ENCODE results near the gene HABP2. TPM values are rescaled to one million over a fixed set of nuclear protein-coding genes. Genes with fewer than 3 reads are reported as not detected.

Gene HABP2
- total and polyA plus RNA-seq, 2 experiments from 2014 or later: not detected

DNA sequence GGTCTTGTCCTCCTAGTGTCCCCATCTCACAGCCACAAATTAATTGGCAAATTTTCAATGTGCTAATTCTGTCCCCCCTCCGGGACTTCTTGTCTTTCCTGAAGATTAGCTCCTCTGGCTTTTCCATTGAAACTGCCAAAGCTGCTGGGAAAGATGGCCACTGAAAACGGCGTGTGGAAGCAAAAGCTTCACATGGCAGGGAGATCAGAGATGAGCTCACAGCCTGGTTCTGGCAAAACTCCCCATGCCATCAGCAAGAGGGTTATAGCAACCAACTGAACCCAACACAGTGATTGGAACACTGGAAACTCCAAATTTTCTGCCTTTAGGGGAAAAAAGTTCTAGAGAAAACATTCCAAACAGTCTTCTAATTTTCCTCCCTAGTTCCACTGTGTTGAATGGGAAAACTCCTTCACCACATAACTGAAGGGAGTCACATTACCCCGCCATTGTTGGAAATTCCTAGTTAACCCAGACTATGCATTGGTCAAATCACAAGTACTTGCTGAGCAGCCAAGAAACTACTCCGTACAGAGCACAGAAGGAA, 74.0 kb downstream of the HABP2 start (continued):
- TF ChIP-seq ETS1 (IDR thresholded peaks at IDR 0.05) (no peak), CREB1 (CRISPR knock-in tag; IDR thresholded peaks at IDR 0.05; ENCODE audit: low read depth) (no peak), ZNF331 (CRISPR knock-in tag; IDR thresholded peaks at IDR 0.05; ENCODE audit: low read depth) (no peak), POLR2AphosphoS5 (IDR thresholded peaks at IDR 0.05; ENCODE audit: low read depth) (no peak), NANOG (IDR thresholded peaks at IDR 0.05; ENCODE audit: borderline replicate concordance) (no peak)

- Histone ChIP-seq H3K4me1 (ENCODE audit: insufficient read depth) (no peaks in the 10 kb centered on the region), H2AFZ (no peak overlapping the region), H3K4me2 (no peak overlapping the region), H3K27ac (ENCODE audit: low read depth) (no peak overlapping the region), H3K4me3 (no peak overlapping the region), H3F3A (replicated peaks; ENCODE audit: low read depth) (no peaks in the 10 kb centered on the region), H3K9me2 (ENCODE audit: insufficient read depth) (no peaks in the 10 kb centered on the region), H3K27me3 (ENCODE audit: insufficient read depth) (no peaks in the 10 kb centered on the region), H3K79me2 (replicated peaks; ENCODE audit: insufficient read depth) (no peaks in the 10 kb centered on the region), H3K36me3 (ENCODE audit: insufficient read depth) (no peaks in the 10 kb centered on the region; the same call in 1 of the 2 replicates), H4K20me1 (replicated peaks; ENCODE audit: insufficient read depth) (no peaks in the 10 kb centered on the region)
- Mint-ChIP-seq H3K9me3 (no peaks in the 10 kb centered on the region), H3K36me3 (ENCODE audit: low read depth) (no peaks in the 10 kb centered on the region), H3K4me3 (no peak overlapping the region), H3K27ac (no peak overlapping the region), H3K27me3 (ENCODE audit: insufficient read depth, low read depth, poor library complexity) (no peaks in the 10 kb centered on the region), H3K4me1 (peaks cover 12% of the 10 kb centered on the region; the same call in 2 of the 3 replicates)
- ATAC-seq (no peak), DNase-seq (ENCODE audit: low spot score) (no peak)
- TF ChIP-seq ZNF462 (CRISPR knock-in tag; IDR thresholded peaks at IDR 0.05): no peak
- no peak for TF ChIP-seq STAT1 (IDR thresholded peaks at IDR 0.05; ENCODE audit: unreplicated experiment)
- TF ChIP-seq ZNF114 (CRISPR knock-in tag; IDR thresholded peaks at IDR 0.05): no peak
- TF ChIP-seq ETS1 (IDR thresholded peaks at IDR 0.05): no peak
Measured at GRCh38 chr10:113627836-113628235, 75.0 kb downstream of the HABP2 start.

All from GM23338 (cell line).